ENCODE results near the gene SKAP1. TPM values are rescaled to one million over a fixed set of nuclear protein-coding genes. Genes with fewer than 3 reads are reported as not detected.

Gene SKAP1
- total RNA-seq, 1 donor from 2014 or later: not detected

DNA sequence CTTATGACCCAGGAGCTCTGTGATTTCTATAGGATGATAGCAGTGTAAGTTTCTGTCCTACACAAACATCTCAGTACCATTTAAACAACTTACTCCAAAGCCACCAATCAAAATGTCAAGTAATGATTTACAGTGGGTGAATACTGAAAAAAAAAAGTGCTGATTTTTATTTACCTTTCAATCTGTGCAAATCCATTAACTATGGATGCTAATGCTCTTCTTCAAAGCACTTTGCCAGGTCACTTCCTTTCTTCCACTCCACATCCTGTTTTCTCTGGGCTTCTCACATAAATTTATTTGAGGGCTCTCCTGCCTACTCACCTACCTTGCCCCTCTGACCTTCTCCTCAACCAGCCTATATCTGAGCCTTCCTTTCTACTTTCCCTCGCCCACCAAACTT is 101.6 kb downstream of the SKAP1 start:
- peaks cover 2% of the 10 kb centered on the region for H3K27me3 Mint-ChIP-seq (ENCODE audit: insufficient read depth, low read depth)

DNA sequence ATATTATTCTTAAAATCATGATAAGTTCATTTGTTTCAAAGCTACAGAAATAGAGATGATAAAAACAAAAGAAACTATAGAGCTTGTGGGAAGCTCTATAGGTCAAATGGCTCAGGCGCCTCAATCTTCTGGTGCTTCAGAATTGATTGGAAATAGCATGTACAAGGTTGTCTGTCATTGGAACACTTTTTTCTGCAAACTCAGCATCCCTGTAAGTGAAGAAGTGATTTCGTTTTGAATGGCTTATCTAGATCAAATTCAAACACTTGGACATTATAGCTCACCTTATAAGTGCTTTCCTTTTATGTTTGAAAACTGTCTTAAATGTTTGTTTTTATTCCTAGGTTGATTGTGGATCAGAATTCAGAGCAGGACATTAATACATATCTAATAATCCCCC is 103.7 kb downstream of the SKAP1 start:
- Histone ChIP-seq H3K4me2 (no peak overlapping the region), H3F3A (ENCODE audit: low read depth) (no peaks in the 10 kb centered on the region), H3K9me3 (ENCODE audit: low read depth) (no peaks in the 10 kb centered on the region), H3K4me1 (no peaks in the 10 kb centered on the region), H3K79me2 (ENCODE audit: low read depth) (no peaks in the 10 kb centered on the region), H2AFZ (replicated peaks) (no peak overlapping the region), H3K4me3 (no peak overlapping the region), H3K9ac (no peak overlapping the region), H3K27me3 (peaks cover 73% of the 10 kb centered on the region), H4K20me1 (ENCODE audit: low read depth) (no peaks in the 10 kb centered on the region), H3K27ac (no peak overlapping the region), H3K36me3 (no peaks in the 10 kb centered on the region)
- no peak overlapping the region for H3K4me3 Mint-ChIP-seq
- no peak for DNase-seq (ENCODE audit: low spot score)
- TF ChIP-seq EZH2 (IDR thresholded peaks at IDR 0.05) (no peak), EZH2phosphoT487 (IDR thresholded peaks at IDR 0.05) (no peak)
- TF ChIP-seq, protein P1, sequence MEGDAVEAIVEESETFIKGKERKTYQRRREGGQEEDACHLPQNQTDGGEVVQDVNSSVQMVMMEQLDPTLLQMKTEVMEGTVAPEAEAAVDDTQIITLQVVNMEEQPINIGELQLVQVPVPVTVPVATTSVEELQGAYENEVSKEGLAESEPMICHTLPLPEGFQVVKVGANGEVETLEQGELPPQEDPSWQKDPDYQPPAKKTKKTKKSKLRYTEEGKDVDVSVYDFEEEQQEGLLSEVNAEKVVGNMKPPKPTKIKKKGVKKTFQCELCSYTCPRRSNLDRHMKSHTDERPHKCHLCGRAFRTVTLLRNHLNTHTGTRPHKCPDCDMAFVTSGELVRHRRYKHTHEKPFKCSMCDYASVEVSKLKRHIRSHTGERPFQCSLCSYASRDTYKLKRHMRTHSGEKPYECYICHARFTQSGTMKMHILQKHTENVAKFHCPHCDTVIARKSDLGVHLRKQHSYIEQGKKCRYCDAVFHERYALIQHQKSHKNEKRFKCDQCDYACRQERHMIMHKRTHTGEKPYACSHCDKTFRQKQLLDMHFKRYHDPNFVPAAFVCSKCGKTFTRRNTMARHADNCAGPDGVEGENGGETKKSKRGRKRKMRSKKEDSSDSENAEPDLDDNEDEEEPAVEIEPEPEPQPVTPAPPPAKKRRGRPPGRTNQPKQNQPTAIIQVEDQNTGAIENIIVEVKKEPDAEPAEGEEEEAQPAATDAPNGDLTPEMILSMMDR (IDR thresholded peaks at IDR 0.05): no peak
- H3K9me3 Mint-ChIP-seq: no peaks in the 10 kb centered on the region
- peaks cover 2% of the 10 kb centered on the region for H3K27me3 Mint-ChIP-seq (ENCODE audit: insufficient read depth, low read depth)
- H3K27ac Mint-ChIP-seq: no peak overlapping the region
- H3K4me1 Mint-ChIP-seq: no peaks in the 10 kb centered on the region
- H3K36me3 Mint-ChIP-seq: no peaks in the 10 kb centered on the region

More for the DNA sequence above, 101.6 kb downstream of the SKAP1 start:
- H3K4me3 ChIP-seq: no peak overlapping the region
- H2AFZ ChIP-seq (replicated peaks): no peak overlapping the region
- no peak overlapping the region for H3K9ac ChIP-seq
- no peaks in the 10 kb centered on the region for H3K4me1 ChIP-seq
- TF ChIP-seq EZH2 (IDR thresholded peaks at IDR 0.05): no peak
- no peak for TF ChIP-seq EZH2phosphoT487 (IDR thresholded peaks at IDR 0.05)
- TF ChIP-seq, protein P1 (IDR thresholded peaks at IDR 0.05): no peak
- no peaks in the 10 kb centered on the region for H4K20me1 ChIP-seq (ENCODE audit: low read depth)
- no peaks in the 10 kb centered on the region for H3K9me3 Mint-ChIP-seq
- H3K4me1 Mint-ChIP-seq: no peaks in the 10 kb centered on the region
- H3K27ac Mint-ChIP-seq: no peak overlapping the region
- H3K36me3 ChIP-seq: no peaks in the 10 kb centered on the region
- no peak overlapping the region for H3K4me3 Mint-ChIP-seq
- H3K79me2 ChIP-seq (ENCODE audit: low read depth): no peaks in the 10 kb centered on the region
- H3F3A ChIP-seq (ENCODE audit: low read depth): no peaks in the 10 kb centered on the region
- no peak overlapping the region for H3K27ac ChIP-seq
- no peaks in the 10 kb centered on the region for H3K9me3 ChIP-seq (ENCODE audit: low read depth)
- peaks cover 81% of the 10 kb centered on the region for H3K27me3 ChIP-seq
- DNase-seq (ENCODE audit: low spot score): no peak
- no peaks in the 10 kb centered on the region for H3K36me3 Mint-ChIP-seq
- H3K4me2 ChIP-seq: no peak overlapping the region

DNA sequence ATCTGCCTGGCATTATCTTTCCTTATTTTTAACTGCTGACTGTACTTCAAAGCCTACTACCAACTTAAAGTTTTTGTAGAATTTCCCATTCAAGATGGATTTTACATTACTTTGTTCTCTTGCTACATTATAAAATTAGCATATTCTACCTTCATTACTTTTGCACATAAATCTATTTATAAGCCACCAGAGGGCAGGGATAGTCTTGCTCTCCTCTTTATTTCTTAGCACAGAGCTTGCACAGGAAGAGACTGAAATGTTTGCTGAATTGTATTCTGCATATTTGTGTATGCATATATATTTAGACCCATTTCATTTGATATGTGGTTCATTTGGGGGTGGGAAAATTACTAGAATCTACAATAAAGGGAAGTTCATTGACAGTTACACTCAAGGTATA is 108.0 kb downstream of the SKAP1 start:
- H3K9me3 Mint-ChIP-seq: no peaks in the 10 kb centered on the region
- no peak for TF ChIP-seq EZH2phosphoT487 (IDR thresholded peaks at IDR 0.05)
- H3K27ac Mint-ChIP-seq: no peak overlapping the region
- Histone ChIP-seq H3K79me2 (ENCODE audit: low read depth) (no peaks in the 10 kb centered on the region), H3K4me2 (no peak overlapping the region), H3K36me3 (no peaks in the 10 kb centered on the region), H3K27me3 (peaks cover 72% of the 10 kb centered on the region), H3K9ac (no peak overlapping the region), H3F3A (ENCODE audit: low read depth) (no peaks in the 10 kb centered on the region), H2AFZ (replicated peaks) (no peak overlapping the region), H3K4me3 (no peak overlapping the region), H3K9me3 (ENCODE audit: low read depth) (no peaks in the 10 kb centered on the region), H3K4me1 (no peaks in the 10 kb centered on the region), H3K27ac (no peak overlapping the region), H4K20me1 (ENCODE audit: low read depth) (no peaks in the 10 kb centered on the region)
- no peaks in the 10 kb centered on the region for H3K4me1 Mint-ChIP-seq
- no peak for DNase-seq (ENCODE audit: low spot score)
- H3K36me3 Mint-ChIP-seq: no peaks in the 10 kb centered on the region
- peaks cover 10% of the 10 kb centered on the region for H3K27me3 Mint-ChIP-seq (ENCODE audit: insufficient read depth, low read depth)
- H3K4me3 Mint-ChIP-seq: no peak overlapping the region

DNA sequence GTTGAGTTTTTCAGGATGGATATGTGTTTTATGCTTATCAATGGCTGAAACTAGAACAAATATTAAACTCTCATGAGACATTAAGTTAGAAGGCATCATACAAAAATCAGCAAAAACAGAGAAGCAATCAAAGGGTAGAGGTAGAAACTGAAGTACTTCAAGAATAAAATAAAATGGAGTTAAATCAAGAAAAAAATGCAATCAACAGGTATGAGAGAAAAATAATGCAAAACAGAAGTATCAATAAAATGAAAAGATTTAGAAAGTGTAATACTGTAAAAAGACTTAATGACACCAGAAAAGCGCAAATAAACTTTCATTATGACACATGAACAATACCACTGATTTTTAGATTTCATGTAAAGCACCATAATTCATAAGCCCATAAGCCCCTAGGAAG is 112.3 kb downstream of the SKAP1 start:
- H3F3A ChIP-seq (ENCODE audit: low read depth): no peaks in the 10 kb centered on the region
- H3K4me3 ChIP-seq: no peak overlapping the region
- peaks cover 97% of the 10 kb centered on the region for H3K27me3 ChIP-seq
- H2AFZ ChIP-seq (replicated peaks): no peak overlapping the region
- no peaks in the 10 kb centered on the region for H3K36me3 ChIP-seq
- no peaks in the 10 kb centered on the region for H3K36me3 Mint-ChIP-seq
- H4K20me1 ChIP-seq (ENCODE audit: low read depth): no peaks in the 10 kb centered on the region
- H3K79me2 ChIP-seq (ENCODE audit: low read depth): no peaks in the 10 kb centered on the region
- H3K4me2 ChIP-seq: no peak overlapping the region
- H3K4me3 Mint-ChIP-seq: no peak overlapping the region
- H3K9me3 ChIP-seq (ENCODE audit: low read depth): no peaks in the 10 kb centered on the region
- no peaks in the 10 kb centered on the region for H3K4me1 ChIP-seq
- no peak overlapping the region for H3K27ac Mint-ChIP-seq
- peaks cover 3% of the 10 kb centered on the region for H3K4me1 Mint-ChIP-seq
- peaks cover 15% of the 10 kb centered on the region for H3K27me3 Mint-ChIP-seq (ENCODE audit: insufficient read depth, low read depth)
- H3K9ac ChIP-seq: no peak overlapping the region
- no peak overlapping the region for H3K27ac ChIP-seq
- TF ChIP-seq EZH2phosphoT487 (IDR thresholded peaks at IDR 0.05) (no peak), EZH2 (IDR thresholded peaks at IDR 0.05) (no peak)
- TF ChIP-seq, protein P1 (IDR thresholded peaks at IDR 0.05): no peak
- no peaks in the 10 kb centered on the region for H3K9me3 Mint-ChIP-seq
- DNase-seq (ENCODE audit: low spot score): no peak
